T-helper 1 cell (primary cell): ENCODE data around the gene TST.
A peak's percentile ranks its signal among the peaks of the same experiment; 100 is the strongest.

ENCODE experiments used
- DNase-seq, 5 donors: peaks; one replicate each; pipeline ENCODE4 v3.0.0-alpha.2; 2012 to 2020
- total RNA-seq, 4 donors: gene quantifications; one replicate each; lab custom pipeline; 2026; lab: John Stamatoyannopoulos, UW

The TST gene
- total RNA-seq = 0 to 0.62 (median 0.14) reads per million in 4 donors

DNA sequence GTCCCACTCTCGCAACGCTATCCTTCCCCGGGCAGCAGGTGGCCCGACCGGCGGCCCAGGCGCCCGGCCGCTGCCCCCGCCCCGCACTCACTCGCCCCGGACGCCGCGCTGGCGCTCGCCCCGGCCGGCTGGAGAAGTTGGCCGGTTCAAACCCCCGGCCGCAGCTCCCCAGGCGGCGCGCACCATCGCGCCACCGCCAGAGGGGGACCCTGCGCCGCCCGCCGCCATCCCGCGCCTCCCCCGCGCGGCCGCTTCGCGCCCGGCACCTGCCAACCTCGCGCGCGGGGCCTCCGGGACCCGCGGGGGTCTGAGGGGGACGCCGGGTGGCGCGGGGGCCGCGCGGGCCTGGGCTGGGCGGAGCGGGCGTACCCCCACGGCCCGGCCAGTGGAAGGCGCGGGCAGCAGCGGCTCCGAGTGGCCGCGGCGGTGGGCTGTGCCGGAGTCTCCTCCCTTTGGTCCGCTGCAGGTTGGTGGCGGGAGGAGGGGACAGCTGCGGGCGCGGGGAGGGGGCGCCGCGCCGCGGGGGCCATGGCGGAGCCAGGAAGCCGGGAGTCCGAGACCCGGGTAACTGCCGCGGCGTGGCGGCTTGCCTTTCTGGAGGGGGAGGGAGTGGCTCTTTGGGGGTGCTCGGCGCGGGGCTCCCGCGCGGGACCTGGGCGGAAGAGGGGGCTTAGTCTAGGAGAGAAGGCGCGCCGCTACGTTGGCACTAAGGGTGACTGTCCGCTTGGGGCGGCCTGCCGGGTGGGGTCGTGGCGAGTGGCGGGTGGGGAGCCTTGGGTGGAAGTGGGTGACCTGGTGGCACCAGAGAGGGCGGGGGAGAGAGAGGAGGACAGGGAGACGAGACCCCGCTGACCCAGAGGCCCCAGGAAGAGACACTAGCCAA is at the start of gene TST, which contains the start of gene MPST:
Gene TST (minus strand): TSS at position 139 of the 883 bp plus-strand sequence. CDS start 715 bp downstream, outside the sequence.
Gene MPST (plus strand): TSS at position 434 of the 883 bp plus-strand sequence. CDS start 95 bp downstream, at position 529.
- peak in 2 of 5 donors; percentile 40 to 60 for DNase-seq

DNA sequence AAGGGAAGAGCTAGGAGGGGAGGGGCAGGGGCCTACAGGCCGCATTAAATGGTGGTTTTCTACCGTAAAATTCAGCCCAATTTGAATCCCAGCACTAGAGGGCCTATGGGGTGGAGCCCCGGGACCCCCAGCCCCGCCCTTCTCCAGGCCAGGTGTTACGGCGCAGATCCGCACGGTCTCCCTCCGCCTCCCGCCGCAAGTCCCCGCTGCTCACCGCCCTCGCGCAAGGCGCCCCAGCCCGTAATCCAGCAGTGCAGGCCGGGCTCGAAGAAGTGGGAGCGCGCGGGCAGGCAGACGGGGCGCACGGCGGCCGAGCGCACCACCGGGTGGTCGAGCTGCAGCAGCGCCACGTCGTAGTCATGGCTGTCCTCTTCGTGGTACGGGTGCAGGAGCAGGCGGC is 49.6 kb upstream of the TST start:
- no peak for DNase-seq

DNA sequence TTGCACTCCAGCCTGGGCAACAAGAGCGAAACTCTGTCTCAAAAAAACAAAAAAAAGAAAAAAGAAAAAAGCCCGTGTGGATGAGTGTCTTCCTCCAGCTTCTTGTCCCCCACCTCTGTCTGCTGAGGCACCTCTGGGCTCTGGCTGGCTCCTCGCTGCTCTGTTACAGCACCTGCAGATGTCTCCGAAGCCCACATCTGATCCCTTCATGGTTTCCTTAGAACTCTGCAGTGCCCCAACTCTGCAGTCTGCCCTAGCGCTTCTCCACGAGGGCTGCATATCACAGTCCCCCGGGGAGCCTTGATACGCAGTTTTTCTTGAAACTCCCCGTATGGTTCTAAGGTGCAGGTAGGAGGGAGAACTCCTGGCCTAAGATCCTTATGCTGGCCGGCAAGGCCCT is 48.2 kb upstream of the TST start:
- no peak for DNase-seq

DNA sequence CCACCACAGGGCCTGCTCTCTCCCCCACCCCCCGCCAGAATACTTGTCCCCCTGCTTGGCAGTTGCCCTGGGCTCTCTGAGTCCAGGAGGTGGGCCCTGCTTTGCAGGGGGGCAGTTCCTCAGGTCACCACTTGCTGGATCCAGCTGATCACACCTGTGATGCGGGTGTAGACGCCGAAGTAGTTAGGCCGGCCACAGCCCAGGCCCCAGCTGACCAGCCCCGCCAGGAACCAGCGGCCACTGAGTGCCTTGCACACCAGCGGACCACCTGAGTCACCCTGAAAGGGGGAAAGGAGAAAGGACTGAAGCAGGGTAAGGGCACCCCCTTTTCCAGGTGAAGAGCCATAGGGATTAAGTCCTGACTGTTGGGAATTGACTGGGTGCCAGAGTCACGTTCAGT is 46.7 kb upstream of the TST start:
- no peak for DNase-seq

DNA sequence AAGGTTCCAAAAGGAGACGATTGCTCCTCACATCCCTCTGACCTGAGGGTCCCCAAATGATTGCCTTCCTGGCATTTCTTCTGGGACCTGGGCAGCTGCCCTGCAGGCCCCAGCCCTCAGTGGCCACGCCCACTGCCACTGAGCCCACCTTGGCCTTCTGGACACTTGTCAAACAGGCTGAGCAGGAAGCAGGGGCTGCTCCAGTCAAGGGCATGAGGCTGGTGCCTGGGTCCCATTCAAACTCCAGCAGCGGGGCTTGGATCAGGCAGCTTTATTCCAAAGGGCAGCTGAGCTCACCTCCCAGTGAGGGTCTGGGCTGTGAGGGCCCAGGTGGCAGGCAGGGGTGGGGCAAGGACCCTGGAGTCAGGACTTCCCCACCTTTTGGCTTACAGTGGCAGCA is 45.9 kb upstream of the TST start:
- no peak for DNase-seq

DNA sequence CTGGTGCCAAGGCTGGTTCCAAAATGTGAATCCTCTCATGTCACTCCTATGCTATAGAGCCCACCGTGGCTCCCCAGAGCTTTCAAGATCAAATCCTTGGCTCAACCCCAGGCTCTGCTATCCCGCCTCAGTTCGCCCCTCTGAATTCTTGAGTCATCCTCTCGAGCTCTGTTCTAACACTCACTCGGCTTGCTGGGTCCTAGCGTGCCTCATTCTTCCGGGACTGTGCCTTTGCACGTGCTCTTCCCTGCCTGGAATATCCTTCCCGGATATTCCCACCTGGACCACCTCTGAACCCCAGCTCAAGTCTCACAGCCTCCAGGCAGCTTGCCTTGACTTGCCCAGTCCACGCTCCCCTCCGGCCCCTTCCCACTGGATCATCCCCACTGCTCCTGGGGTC is 45.3 kb upstream of the TST start:
- no peak for DNase-seq

DNA sequence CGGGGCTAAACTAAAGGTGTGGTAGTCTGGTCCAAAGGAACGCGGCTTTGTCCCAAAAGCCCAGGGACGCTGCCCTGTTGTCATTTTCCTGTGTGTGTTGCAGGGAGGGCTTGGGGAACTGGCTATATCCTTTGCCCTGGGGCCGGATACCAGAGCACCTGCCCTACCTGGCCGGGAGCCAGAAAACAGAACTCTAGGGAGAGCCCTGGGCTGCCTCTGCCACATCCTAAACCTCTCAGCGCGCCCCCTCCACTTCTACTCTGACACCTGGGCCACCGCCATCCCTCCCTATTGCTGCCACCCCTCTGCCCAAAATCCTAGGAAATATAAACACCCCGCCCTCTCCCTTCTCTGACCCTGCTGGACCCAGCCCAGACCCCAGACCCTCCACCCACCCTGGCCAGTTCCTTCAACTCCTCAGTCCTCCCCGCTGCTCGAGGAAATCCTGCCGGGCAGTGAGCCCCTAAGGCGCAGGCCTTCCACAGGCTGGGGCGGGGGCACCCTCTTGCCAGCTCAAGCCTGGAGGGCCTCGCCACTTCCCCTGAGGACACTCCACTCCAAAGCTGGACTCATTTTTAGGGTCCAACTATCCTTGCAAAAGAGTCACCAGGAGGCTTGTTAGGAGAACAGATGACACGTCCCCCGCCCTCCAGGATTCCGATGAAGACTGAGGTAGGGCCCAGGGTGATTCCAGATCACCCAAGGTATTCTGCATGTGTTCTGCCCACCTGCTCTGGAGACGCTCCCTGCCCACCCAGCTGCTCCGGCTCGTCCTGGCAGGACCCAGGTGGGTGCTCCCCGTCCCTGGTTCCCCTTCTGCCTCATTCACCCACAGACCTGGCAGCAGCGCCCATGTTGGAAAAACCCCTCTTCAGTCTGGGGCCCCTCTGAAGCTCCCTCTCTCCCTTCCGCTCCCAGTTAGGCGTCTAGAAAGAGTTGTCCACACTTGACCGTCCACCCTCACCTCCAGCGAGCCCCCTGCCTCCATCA is 44.5 kb upstream of the TST start:
- DNase-seq = no peak

DNA sequence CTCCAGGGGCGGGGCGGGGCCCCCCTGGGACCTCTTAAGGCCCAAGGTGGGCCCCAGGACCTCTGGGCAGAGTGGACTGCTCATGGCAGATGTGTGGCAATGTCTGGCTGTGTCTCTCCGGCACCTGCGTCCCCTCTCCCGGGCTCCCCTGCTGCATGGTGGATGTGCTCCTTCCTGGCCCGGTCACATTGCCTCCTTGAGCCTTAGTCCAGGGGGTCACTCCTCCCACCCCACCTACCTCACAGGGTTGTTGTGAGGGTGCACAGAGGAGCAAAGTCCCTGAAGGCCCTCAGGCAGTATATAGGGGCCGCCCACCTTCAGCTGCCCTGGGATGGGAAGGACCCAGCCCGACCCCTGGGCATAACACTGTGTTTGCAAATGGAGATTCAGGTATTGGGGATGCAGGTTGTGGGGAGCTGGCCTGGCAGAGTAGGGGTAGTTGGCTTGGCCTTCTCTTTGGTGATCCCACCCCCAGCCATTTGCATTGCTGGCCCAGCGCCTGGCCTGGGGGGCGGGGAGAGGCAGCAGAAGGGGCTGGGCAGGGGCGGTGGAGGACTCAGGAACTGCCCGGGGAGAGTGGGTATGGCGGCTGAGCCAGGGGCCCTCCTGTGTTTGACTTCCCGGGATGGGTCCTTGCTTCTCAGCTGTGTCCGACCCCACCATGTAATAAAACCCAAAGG is 43.6 kb upstream of the TST start:
- DNase-seq = no peak

DNA sequence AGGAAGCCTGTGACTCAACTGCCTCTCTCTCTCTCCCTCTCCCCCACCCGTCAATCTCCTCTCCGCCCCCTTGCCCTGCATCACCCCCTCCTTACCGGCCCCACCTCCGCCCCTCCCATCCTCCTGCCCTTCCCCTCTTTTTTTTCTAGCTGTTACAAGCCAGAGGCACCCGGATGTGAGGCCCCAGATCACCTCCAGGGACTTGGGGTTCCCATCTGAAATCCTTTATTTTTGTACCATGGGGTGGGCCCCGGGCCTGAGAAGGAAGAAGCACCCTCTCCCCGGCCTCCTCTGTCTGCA is 43.1 kb upstream of the TST start:
- DNase-seq = no peak

DNA sequence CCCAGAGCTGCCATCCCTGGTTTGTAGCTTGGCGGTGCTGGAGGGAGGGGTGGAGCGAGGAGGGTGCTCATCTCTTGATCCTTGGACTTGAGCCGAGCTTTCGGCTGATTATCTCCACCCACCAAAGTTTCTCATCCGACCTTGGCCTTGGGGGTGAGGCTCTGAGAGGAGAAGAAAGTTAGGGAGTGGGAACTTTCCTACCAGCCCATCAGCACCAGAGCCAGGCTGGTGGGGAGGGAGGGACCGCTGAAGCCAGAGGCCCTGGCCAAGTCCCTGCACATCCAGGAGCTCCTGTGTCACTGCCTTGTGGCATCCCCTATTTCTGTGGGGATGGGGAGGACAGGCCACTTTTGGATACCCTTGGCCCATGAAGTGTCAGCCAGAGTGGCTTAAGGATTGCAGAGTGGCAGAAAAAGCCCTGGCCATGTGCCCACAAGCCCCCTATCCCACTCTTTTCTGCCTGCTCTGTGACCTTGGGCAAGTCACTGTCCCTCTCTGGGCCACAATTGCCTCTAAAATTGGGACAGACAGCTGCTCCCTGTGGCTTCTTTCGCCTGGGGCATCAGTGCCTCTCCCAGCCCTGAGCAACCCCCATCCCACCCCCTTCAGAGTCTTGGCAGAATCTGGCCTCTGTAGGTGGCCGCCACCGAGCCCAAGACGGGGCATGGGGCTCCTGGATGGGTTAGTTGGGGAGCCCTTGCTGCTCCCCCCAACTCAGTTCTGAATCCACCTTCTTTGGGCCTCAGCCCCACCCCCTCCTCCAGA is 42.5 kb upstream of the TST start:
- no peak for DNase-seq

DNA sequence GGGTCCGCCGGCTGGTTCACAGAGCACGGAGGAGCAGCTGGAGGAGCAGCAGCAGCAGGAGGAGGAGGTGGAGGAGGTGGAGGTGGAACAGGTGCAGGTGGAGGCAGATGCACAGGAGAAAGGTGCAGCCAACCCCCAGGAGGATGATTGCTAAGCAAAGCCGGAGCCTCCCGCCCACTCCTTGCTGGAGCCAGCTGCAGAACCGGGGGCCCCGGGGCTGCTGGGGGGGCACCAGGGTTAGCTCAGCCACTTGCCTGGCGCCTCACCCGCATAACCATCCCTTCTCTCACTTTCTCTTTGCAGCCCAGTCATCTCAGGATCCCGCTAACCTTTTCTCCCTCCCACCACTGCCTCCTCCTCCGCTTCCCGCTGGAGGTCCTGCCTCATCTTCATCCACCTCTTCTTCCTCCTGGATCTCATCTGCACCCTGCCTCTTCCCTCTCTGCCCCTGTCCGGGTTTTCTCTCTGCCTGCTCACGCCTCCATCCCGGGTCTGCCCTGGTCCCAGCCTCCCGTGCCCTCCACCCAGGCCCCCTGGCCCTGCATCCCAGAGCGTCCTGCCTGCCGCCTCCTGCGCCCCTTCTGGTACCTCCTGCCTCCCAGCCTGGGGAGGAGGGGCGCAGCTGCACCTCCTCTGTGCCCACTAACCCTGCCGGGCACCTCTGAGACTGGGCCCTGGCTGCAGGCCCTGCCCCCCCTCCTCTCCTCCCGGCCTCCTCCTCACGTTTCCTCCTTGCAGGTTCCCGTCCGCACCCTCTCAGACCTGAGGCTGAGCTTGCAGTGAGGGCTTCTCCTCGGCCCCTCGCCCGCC is 41.8 kb upstream of the TST start:
- DNase-seq = peak in 1 of 5 donors; percentile 60

DNA sequence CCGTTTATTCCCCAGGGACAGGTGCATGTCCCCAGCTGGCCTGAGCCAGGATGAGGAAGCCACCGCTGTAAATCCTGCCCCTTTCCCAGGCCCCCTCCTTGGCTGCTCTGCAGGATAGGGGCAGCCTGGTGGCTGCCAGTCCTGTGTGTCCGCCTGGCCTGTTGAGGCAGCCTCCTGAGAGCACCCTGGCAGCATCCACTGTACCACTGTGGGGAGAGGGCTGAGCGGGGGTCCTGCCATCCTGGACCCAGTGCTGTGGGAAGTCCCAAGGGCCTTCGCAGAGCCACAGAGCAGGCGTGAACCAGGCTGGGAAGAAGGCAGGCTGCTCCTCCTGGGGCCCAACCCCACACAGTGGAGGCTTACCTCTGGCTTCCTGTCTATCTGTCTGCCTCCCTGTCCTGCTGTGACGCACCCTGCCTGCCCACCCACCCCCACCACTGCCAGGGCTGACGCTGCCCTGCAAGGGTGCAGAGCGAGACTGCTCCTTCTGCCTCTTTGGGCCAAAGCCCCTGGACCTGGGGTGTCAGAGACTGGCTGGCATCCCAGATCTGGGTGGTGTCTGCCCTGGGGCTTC is 40.7 kb upstream of the TST start:
- DNase-seq = peak in 1 of 5 donors; percentile 55

DNA sequence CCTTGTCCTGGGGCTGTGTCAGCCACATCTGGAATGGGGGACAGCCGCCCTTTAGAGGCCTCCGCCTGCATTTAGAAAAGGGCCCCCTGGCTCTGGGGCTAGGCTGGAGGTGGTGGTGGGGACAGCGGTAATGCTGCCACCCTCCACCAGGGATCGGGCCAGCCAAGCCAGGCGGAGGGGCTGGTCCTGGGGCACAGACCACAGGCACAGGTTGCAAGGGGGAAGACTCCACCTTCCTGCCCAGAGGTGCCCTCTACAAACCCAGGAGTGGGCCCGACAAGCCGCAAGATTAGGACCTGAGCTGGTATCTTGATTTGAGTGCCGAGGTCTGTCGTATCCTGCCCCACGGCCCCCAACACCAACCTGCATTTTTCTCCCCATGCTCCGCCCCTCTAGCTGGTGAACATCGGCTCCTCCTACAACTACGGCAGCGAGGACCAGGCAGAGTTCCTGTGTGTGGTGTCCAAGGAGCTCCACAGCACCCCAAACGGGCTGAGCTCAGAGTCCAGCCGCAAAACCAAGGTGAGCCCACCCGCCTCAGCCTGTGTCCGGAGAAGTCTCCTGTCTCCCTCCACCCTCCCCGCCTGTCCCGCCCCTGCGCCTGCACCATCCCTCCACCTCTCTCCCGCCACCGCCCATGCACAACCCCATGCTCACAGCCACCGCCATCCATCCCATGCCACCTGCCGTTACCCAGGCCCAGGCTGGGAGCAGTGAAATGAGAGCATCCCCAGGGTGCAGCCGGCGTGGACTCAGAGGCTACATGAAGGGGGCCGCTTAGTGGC is 39.9 kb upstream of the TST start:
- DNase-seq = no peak

DNA sequence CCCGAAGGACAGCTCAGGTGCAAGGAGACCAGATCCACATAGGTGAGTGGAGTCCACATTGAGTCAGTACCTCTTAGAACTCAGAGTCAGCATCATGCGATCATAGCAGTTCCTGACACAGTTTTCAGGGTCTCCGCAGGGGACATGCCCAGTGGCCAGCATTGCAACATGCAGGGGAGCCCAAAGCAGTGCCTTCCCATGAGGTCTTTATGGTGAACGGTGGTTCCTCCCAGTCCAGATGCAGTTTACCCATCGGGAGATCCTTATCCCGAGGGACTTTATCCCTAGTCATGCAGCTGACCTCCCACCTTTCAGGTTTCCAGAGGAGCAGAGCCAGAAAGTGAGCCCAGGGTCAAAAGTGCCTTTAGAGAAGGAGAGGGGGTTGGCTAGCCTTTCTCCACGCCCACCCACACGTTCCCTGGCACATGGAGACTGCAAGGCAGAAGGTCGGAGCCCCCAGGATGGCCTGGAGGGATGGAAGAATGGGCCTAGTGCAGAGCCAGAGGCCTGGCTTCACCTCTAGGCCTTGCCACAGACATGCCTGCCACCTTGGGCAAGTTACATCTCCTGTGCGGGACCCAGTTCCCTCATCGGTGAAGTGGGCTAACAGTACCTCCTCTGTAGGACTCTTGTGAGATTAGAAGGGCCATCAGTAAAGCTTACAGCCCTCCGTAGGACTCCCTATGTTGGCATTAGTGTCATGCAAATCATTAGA is 38.7 kb upstream of the TST start:
- DNase-seq = no peak

DNA sequence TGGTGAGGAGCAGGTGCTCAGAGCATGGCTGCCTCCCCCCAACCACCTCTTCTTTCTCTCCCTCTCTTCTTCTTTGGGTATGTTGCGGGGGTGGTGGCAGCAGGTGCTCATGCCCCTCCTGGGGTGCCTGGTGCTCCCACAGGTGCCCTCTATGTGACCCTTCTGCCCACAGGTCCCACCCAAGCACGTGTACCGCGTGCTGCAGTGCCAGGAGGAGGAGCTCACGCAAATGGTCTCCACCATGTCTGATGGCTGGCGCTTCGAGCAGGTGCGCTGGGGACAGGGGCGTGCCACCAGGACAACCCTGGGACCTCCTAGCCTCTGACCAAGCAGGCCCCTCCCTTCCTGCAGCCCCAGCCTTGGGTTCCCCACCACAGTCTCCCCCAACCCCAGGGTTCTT is 38.0 kb upstream of the TST start:
- DNase-seq = no peak

DNA sequence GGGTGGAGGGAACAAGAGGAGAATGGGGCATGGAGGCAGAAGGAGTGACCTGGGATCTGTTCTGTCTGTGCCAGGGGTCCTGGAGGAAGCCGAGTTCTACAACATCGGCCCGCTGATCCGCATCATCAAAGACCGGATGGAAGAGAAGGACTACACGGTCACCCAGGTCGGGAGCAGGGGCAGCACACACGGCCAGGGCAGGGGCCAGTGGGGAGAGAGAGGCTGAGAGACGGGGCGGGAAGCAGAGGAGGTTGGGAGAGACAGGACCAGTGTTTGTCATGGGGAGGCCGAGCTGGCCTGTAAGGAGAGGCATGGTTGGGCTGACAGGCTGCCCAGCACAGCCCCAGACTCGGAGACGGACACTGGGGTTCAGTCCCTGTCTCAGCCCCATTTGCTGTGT is 37.0 kb upstream of the TST start:
- no peak for DNase-seq

DNA sequence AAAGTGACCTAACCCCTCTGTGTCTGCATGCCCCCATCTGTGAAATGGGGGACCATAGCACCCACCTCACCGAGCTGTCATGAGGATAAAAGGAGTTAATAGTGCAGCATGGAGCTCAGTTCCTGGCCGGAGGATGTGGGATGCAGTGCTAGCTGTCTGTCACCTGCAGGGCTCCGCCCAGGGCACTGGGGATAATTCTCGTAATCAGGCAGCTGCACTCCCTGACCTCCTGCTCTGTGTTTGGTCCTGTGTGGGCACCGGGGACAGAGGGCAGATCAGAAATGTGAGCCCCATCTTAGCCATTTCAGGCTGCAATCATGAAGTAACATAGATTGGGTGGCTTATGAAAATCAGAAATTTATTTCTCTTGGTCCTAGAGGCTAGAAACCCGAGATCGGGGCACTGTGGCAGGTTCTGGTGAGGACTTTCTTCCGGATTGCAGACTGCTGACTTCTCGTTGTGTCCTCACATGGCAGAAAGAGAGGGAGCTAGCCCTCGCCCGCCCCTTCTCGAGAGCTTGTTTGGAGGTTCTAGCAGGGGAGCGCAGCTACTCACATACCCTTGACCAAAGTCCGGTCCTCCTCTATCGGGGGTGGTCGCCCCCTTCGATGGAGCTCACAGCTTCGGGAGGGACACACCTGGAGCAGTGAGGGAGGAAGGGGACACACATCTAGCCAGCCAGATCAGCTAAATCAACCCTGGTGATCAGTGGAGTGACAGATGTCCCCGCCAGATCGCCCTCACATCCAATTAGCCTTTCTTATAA is 35.5 kb upstream of the TST start:
- DNase-seq = no peak

DNA sequence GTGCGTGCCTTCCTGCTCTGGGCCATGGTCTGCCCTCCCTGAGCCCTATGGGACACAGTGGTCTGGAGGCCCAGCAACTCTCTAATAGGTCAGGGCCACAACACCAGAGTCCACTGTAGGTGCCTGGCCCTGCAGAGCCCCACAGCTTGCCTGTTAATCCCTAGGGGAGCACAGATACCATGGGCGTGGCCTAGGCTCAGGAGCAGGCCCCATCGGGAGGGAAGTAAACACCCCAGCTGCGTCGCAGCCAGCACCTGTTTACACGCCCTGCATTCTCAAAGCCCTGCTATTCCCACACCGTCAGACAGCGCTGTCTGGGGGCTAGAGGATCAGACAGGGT is 34.8 kb upstream of the TST start:
- no peak for DNase-seq
